Measurements from ENCODE around the gene FLVCR2. TPM values are rescaled to one million over a fixed set of nuclear protein-coding genes. Genes with fewer than 3 reads are reported as not detected.

The FLVCR2 gene
- total and polyA plus RNA-seq, 2 experiments from 2014 or later: 1.4 to 3.1 TPM

DNA sequence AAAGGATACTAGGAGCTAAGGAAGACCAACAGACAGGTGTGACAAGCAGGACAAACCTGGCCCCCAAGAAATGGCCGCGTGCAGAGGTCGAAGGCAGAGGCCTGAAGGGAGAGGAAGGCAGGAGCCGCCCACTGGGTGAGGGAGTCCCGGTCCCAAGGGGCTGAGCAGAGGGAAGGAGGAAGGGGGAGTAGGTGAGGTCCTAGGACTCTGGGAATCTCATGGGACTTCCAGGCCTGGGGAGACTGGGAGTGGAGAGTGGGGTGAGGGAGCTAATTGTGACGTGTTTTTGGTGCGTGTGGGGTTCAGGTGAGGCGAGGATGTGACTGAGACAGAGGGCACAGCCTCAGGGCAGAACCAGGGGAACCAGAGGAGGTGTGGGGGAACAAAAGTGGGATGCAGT is 11.7 kb upstream of the FLVCR2 start (continued):
- TF ChIP-seq, protein P1, sequence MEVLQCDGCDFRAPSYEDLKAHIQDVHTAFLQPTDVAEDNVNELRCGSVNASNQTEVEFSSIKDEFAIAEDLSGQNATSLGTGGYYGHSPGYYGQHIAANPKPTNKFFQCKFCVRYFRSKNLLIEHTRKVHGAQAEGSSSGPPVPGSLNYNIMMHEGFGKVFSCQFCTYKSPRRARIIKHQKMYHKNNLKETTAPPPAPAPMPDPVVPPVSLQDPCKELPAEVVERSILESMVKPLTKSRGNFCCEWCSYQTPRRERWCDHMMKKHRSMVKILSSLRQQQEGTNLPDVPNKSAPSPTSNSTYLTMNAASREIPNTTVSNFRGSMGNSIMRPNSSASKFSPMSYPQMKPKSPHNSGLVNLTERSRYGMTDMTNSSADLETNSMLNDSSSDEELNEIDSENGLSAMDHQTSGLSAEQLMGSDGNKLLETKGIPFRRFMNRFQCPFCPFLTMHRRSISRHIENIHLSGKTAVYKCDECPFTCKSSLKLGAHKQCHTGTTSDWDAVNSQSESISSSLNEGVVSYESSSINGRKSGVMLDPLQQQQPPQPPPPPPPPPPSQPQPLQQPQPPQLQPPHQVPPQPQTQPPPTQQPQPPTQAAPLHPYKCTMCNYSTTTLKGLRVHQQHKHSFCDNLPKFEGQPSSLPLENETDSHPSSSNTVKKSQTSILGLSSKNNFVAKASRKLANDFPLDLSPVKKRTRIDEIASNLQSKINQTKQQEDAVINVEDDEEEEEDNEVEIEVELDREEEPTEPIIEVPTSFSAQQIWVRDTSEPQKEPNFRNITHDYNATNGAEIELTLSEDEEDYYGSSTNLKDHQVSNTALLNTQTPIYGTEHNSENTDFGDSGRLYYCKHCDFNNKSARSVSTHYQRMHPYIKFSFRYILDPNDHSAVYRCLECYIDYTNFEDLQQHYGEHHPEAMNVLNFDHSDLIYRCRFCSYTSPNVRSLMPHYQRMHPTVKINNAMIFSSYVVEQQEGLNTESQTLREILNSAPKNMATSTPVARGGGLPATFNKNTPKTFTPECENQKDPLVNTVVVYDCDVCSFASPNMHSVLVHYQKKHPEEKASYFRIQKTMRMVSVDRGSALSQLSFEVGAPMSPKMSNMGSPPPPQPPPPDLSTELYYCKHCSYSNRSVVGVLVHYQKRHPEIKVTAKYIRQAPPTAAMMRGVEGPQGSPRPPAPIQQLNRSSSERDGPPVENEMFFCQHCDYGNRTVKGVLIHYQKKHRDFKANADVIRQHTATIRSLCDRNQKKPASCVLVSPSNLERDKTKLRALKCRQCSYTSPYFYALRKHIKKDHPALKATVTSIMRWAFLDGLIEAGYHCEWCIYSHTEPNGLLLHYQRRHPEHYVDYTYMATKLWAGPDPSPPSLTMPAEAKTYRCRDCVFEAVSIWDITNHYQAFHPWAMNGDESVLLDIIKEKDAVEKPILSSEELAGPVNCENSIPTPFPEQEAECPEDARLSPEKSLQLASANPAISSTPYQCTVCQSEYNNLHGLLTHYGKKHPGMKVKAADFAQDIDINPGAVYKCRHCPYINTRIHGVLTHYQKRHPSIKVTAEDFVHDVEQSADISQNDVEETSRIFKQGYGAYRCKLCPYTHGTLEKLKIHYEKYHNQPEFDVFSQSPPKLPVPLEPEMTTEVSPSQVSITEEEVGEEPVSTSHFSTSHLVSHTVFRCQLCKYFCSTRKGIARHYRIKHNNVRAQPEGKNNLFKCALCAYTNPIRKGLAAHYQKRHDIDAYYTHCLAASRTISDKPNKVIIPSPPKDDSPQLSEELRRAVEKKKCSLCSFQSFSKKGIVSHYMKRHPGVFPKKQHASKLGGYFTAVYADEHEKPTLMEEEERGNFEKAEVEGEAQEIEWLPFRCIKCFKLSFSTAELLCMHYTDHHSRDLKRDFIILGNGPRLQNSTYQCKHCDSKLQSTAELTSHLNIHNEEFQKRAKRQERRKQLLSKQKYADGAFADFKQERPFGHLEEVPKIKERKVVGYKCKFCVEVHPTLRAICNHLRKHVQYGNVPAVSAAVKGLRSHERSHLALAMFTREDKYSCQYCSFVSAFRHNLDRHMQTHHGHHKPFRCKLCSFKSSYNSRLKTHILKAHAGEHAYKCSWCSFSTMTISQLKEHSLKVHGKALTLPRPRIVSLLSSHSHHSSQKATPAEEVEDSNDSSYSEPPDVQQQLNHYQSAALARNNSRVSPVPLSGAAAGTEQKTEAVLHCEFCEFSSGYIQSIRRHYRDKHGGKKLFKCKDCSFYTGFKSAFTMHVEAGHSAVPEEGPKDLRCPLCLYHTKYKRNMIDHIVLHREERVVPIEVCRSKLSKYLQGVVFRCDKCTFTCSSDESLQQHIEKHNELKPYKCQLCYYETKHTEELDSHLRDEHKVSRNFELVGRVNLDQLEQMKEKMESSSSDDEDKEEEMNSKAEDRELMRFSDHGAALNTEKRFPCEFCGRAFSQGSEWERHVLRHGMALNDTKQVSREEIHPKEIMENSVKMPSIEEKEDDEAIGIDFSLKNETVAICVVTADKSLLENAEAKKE (CRISPR knock-in tag; IDR thresholded peaks at IDR 0.05): no peak
- no peak for TF ChIP-seq ZNF114 (CRISPR knock-in tag; IDR thresholded peaks at IDR 0.05)
- no peak for TF ChIP-seq STAT1 (IDR thresholded peaks at IDR 0.05; ENCODE audit: unreplicated experiment)

DNA sequence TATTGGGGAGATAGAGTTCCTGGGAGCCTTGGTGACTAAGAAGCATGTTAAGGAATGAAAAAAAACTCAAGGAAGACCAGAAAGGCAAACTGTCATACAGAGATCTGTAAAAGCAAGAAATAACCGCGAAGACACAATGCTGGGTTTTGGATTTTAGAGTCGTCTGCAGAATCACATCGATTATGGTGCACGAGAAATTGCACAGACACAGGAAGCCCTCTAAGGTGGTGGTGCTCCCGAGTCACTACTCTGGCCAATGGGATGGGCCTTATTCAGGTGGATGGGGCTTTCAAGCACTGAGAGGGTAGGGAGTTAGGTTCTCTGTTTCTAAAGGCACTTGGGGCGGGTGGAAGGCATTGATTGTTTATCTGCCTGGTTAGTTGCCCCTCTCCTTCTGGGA is 10.3 kb upstream of the FLVCR2 start:
- H3K27me3 ChIP-seq (ENCODE audit: insufficient read depth): no peaks in the 10 kb centered on the region
- no peak for TF ChIP-seq POLR2AphosphoS5 (IDR thresholded peaks at IDR 0.05; ENCODE audit: low read depth)
- no peaks in the 10 kb centered on the region for H3F3A ChIP-seq (replicated peaks; ENCODE audit: low read depth)
- H3K9me2 ChIP-seq (ENCODE audit: insufficient read depth): 0 out of 2 replicates have a peak, but pooled peaks cover 5% of the 10 kb centered on the region
- Mint-ChIP-seq H3K36me3 (ENCODE audit: low read depth) (no peaks in the 10 kb centered on the region), H3K4me1 (no peaks in the 10 kb centered on the region; the same call in 2 of the 3 replicates), H3K27me3 (ENCODE audit: insufficient read depth, low read depth, poor library complexity) (peaks cover 4% of the 10 kb centered on the region), H3K4me3 (no peak overlapping the region), H3K9me3 (no peaks in the 10 kb centered on the region; the same call in 2 of the 3 replicates), H3K27ac (no peak overlapping the region)
- no peaks in the 10 kb centered on the region for H3K4me1 ChIP-seq (ENCODE audit: insufficient read depth)
- no peaks in the 10 kb centered on the region for H3K36me3 ChIP-seq (ENCODE audit: insufficient read depth)
- 0 out of 2 replicates have a peak overlapping the region, but pooled peaks have one; percentile 43 for H2AFZ ChIP-seq
- H3K4me2 ChIP-seq: no peak overlapping the region
- no peaks in the 10 kb centered on the region for H3K79me2 ChIP-seq (replicated peaks; ENCODE audit: insufficient read depth)
- DNase-seq (ENCODE audit: low spot score) (no peak), ATAC-seq (no peak; the same call in 2 of the 3 replicates)
- no peak overlapping the region for H3K27ac ChIP-seq (ENCODE audit: low read depth)
- H4K20me1 ChIP-seq (replicated peaks; ENCODE audit: insufficient read depth): no peaks in the 10 kb centered on the region
- H3K4me3 ChIP-seq: no peak overlapping the region

DNA sequence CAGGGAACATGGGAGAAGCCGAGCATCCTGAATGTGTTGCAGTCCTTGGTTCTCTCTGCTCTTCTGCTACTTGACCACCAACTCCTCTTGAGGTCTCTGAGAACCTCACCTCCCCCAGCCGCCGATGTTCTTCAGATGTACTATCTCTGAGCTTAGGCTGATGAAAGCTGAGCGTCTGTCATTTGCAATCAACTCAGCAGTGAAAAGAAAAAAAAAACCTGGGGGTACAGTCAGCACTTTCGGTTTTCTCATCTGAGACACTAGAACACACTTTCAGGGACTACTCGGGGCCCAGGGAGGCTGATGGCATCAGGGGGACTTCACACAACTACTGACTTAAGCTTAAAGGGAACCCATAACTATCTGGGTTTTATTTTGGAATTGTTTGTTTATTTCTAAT is 9.6 kb upstream of the FLVCR2 start:
- no peak overlapping the region for H3K27ac ChIP-seq (ENCODE audit: low read depth)
- no peak for ATAC-seq
- H3K36me3 ChIP-seq (ENCODE audit: insufficient read depth): no peaks in the 10 kb centered on the region
- H3K36me3 Mint-ChIP-seq (ENCODE audit: low read depth): no peaks in the 10 kb centered on the region
- H2AFZ ChIP-seq: 0 out of 2 replicates have a peak overlapping the region, but pooled peaks have one; percentile 43
- no peaks in the 10 kb centered on the region for H3K27me3 ChIP-seq (ENCODE audit: insufficient read depth)
- no peaks in the 10 kb centered on the region; the same call in 2 of the 3 replicates for H3K9me3 Mint-ChIP-seq
- no peaks in the 10 kb centered on the region for H4K20me1 ChIP-seq (replicated peaks; ENCODE audit: insufficient read depth)
- H3K27me3 Mint-ChIP-seq (ENCODE audit: insufficient read depth, low read depth, poor library complexity): peaks cover 4% of the 10 kb centered on the region
- no peaks in the 10 kb centered on the region for H3K79me2 ChIP-seq (replicated peaks; ENCODE audit: insufficient read depth)
- H3K4me2 ChIP-seq: no peak overlapping the region
- no peaks in the 10 kb centered on the region for H3F3A ChIP-seq (replicated peaks; ENCODE audit: low read depth)
- no peaks in the 10 kb centered on the region; the same call in 2 of the 3 replicates for H3K4me1 Mint-ChIP-seq
- no peak for DNase-seq (ENCODE audit: low spot score)
- H3K9me2 ChIP-seq (ENCODE audit: insufficient read depth): 0 out of 2 replicates have a peak, but pooled peaks cover 5% of the 10 kb centered on the region
- no peak overlapping the region for H3K4me3 ChIP-seq
- H3K27ac Mint-ChIP-seq: no peak overlapping the region
- H3K4me1 ChIP-seq (ENCODE audit: insufficient read depth): no peaks in the 10 kb centered on the region
- H3K4me3 Mint-ChIP-seq: no peak overlapping the region
- TF ChIP-seq ZNF331 (CRISPR knock-in tag; IDR thresholded peaks at IDR 0.05; ENCODE audit: low read depth) (no peak), EZH2phosphoT487 (IDR thresholded peaks at IDR 0.05; ENCODE audit: unreplicated experiment) (no peak), POLR2AphosphoS5 (IDR thresholded peaks at IDR 0.05; ENCODE audit: low read depth) (no peak)
- TF ChIP-seq, protein P2, sequence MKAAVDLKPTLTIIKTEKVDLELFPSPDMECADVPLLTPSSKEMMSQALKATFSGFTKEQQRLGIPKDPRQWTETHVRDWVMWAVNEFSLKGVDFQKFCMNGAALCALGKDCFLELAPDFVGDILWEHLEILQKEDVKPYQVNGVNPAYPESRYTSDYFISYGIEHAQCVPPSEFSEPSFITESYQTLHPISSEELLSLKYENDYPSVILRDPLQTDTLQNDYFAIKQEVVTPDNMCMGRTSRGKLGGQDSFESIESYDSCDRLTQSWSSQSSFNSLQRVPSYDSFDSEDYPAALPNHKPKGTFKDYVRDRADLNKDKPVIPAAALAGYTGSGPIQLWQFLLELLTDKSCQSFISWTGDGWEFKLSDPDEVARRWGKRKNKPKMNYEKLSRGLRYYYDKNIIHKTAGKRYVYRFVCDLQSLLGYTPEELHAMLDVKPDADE (IDR thresholded peaks at IDR 0.05): no peak
